RWPE2 (cell line): Measurements from ENCODE around the gene KIAA1217.
A peak's percentile ranks its signal among the peaks of the same experiment; 100 is the strongest.

Experiments used
- ATAC-seq: fragments of 200-7000 bp; cut with Tn5 transposase; 3 replicates; pipeline ENCODE4 v1.9.1; 2021; ENCODE audit warnings: low read depth
- DNase-seq: peaks from one replicate; pipeline ENCODE4 v3.0.0-alpha.2; 2020; ENCODE audit warnings: low spot score
- H3K27ac ChIP-seq: fragments of 450-650 bp; 2 replicates; pipeline ENCODE4 v1.5.1; 2017; ENCODE audit warnings: mild to moderate bottlenecking; ENCODE audit not compliant: poor library complexity, severe bottlenecking
- H3K27me3 ChIP-seq: fragments of 250-450 bp; sonication (Bioruptor Pico); 2 replicates; pipeline ENCODE4 v1.5.1; 2021; ENCODE audit warnings: mild to moderate bottlenecking, moderate library complexity; ENCODE audit not compliant: insufficient read depth, poor library complexity, severe bottlenecking
- H3K36me3 ChIP-seq: fragments of 250-450 bp; sonication (Bioruptor Pico); 2 replicates; pipeline ENCODE4 v1.5.1; 2020; ENCODE audit warnings: low read depth, mild to moderate bottlenecking, moderate library complexity
- H3K4me1 ChIP-seq: fragments of 250-450 bp; sonication (Bioruptor Pico); 2 replicates; pipeline ENCODE4 v1.5.1; 2021; ENCODE audit warnings: mild to moderate bottlenecking, moderate library complexity; ENCODE audit not compliant: insufficient read depth, poor library complexity, severe bottlenecking
- H3K4me3 ChIP-seq: fragments of 250-450 bp; sonication (Bioruptor Pico); 2 replicates; pipeline ENCODE4 v1.5.1; 2021; ENCODE audit warnings: mild to moderate bottlenecking, moderate library complexity; ENCODE audit not compliant: severe bottlenecking
- H3K9me3 ChIP-seq: fragments of 250-450 bp; sonication (Bioruptor Pico); 2 replicates; pipeline ENCODE4 v1.5.1; 2021; ENCODE audit warnings: mild to moderate bottlenecking, moderate library complexity; ENCODE audit not compliant: severe bottlenecking
- CTCF ChIP-seq: fragments of 450-650 bp; IDR thresholded peaks from one replicate; pipeline ENCODE4 v1.5.1; 2017; ENCODE audit warnings: mild to moderate bottlenecking, moderate library complexity; ENCODE audit not compliant: poor library complexity, severe bottlenecking

KIAA1217 gene

GRCh38 chr10:24545585-24545984 lies 336.6 kb downstream of the KIAA1217 start:
- H3K27me3 ChIP-seq: no peaks in the 10 kb centered on the region
- H3K27ac ChIP-seq: no peak overlapping the region
- DNase-seq (no peak), ATAC-seq (no peak)
- peaks cover 52% of the 10 kb centered on the region for H3K36me3 ChIP-seq
- H3K4me1 ChIP-seq: no peaks in the 10 kb centered on the region
- no peaks in the 10 kb centered on the region for H3K9me3 ChIP-seq
- no peak for TF ChIP-seq CTCF
- H3K4me3 ChIP-seq: no peak overlapping the region

GRCh38 chr10:24550680-24551079 lies 341.7 kb downstream of the KIAA1217 start:
- peaks cover 9% of the 10 kb centered on the region for H3K4me1 ChIP-seq
- TF ChIP-seq CTCF: no peak
- H3K27me3 ChIP-seq: no peaks in the 10 kb centered on the region
- DNase-seq (no peak), ATAC-seq (no peak)
- no peaks in the 10 kb centered on the region for H3K9me3 ChIP-seq
- peaks cover 10% of the 10 kb centered on the region for H3K36me3 ChIP-seq
- H3K4me3 ChIP-seq: no peak overlapping the region
- no peak overlapping the region for H3K27ac ChIP-seq

- H3K27me3 ChIP-seq: no peaks in the 10 kb centered on the region
- H3K4me3 ChIP-seq: no peak overlapping the region
- no peak overlapping the region for H3K27ac ChIP-seq
- no peaks in the 10 kb centered on the region for H3K9me3 ChIP-seq
- H3K4me1 ChIP-seq: peaks cover 9% of the 10 kb centered on the region
- peaks cover 7% of the 10 kb centered on the region for H3K36me3 ChIP-seq
- ATAC-seq: peak; percentile 48; the same call in 2 of the 3 replicates
- DNase-seq: no peak
- no peak for TF ChIP-seq CTCF
Observed at GRCh38 chr10:24551161-24551560, 342.2 kb downstream of the KIAA1217 start.

GRCh38 chr10:24552346-24553016 lies 343.5 kb downstream of the KIAA1217 start:
- H3K9me3 ChIP-seq: no peaks in the 10 kb centered on the region
- H3K27ac ChIP-seq: no peak overlapping the region
- peak; percentile 37 for TF ChIP-seq CTCF
- H3K4me3 ChIP-seq: no peak overlapping the region
- no peaks in the 10 kb centered on the region for H3K27me3 ChIP-seq
- no peaks in the 10 kb centered on the region for H3K36me3 ChIP-seq
- ATAC-seq (peak; percentile 85), DNase-seq (peak; percentile 90)
- H3K4me1 ChIP-seq: peaks cover 9% of the 10 kb centered on the region

GRCh38 chr10:24553051-24553612 lies 344.2 kb downstream of the KIAA1217 start:
- Histone ChIP-seq H3K9me3 (no peaks in the 10 kb centered on the region), H3K36me3 (no peaks in the 10 kb centered on the region), H3K4me3 (no peak overlapping the region), H3K4me1 (peaks cover 9% of the 10 kb centered on the region), H3K27ac (no peak overlapping the region), H3K27me3 (no peaks in the 10 kb centered on the region)
- DNase-seq: no peak
- no peak for TF ChIP-seq CTCF
- ATAC-seq: no peak
